ENCODE data around the gene MARCKSL1.

DNA sequence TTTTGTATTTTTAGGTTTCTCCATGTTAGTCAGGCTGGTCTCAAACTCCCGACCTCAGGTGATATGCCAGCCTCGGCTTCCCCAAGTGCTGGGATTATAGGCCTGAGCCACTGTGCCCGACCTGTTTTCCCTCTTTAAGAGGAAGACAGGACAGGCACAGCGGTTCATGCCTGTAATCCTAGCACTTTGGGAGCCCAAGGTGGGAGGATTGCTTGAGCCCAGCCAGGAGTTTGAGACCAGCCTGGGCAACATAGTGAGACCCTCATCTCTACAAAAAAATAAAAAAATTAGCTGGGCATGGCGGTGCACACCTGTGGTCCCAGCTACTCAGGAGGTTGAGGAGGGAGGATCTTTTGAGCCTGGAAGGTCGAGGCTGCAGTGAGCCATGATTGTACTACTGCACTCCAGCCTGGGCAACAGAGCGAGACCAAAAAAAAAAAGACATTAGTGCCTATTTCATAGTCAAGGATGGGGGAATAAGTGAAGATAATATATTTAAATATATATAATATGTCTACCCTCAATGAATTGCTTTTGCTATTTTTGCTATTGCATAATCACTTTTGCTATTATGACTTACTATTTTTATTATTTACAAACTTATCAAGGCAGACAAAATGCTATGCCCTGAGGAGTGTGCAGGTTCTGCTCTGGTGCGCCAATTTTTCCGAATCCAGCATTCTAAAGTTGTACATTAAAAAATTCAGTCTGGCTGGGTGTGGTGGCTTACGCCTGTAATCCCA, 17.7 kb downstream of the MARCKSL1 start:
- TF ChIP-seq, protein P1, sequence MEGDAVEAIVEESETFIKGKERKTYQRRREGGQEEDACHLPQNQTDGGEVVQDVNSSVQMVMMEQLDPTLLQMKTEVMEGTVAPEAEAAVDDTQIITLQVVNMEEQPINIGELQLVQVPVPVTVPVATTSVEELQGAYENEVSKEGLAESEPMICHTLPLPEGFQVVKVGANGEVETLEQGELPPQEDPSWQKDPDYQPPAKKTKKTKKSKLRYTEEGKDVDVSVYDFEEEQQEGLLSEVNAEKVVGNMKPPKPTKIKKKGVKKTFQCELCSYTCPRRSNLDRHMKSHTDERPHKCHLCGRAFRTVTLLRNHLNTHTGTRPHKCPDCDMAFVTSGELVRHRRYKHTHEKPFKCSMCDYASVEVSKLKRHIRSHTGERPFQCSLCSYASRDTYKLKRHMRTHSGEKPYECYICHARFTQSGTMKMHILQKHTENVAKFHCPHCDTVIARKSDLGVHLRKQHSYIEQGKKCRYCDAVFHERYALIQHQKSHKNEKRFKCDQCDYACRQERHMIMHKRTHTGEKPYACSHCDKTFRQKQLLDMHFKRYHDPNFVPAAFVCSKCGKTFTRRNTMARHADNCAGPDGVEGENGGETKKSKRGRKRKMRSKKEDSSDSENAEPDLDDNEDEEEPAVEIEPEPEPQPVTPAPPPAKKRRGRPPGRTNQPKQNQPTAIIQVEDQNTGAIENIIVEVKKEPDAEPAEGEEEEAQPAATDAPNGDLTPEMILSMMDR (optimal IDR thresholded peaks at IDR 0.05 in 1 of 3, IDR thresholded peaks at IDR 0.05 in 1 of 3, conservative IDR thresholded peaks at IDR 0.05 in 1 of 3; ENCODE audit: extremely low read depth in 1 of 3, insufficient read depth in 2 of 3, low read length in 3 of 3): no peak
- TF ChIP-seq EZH2 (IDR thresholded peaks at IDR 0.05; ENCODE audit: low read length): no peak
